Measurements from ENCODE around the gene HACL1.
A peak's percentile ranks its signal among the peaks of the same experiment; 100 is the strongest.
"Not testable (repeated sequence)": the region's sequence is repeated elsewhere in the genome, so short reads cannot be mapped to it uniquely, and the experiment has no call there.

Gene HACL1

GRCh38 chr3:15629860-15630597 lies 28.7 kb upstream of the HACL1 start:
- DNase-seq, result peak; percentile 57

GRCh38 chr3:15628967-15629366 lies 27.6 kb upstream of the HACL1 start:
- no peak for DNase-seq

- DNase-seq, result no peak
Measured at GRCh38 chr3:15623535-15624440, 22.4 kb upstream of the HACL1 start.

GRCh38 chr3:15619659-15620464 lies 18.5 kb upstream of the HACL1 start:
- not testable (repeated sequence) for DNase-seq

- no peak for DNase-seq
Measured at GRCh38 chr3:15616053-15616452, 14.7 kb upstream of the HACL1 start.

GRCh38 chr3:15614958-15615357 lies 13.6 kb upstream of the HACL1 start:
- DNase-seq, result no peak

GRCh38 chr3:15612001-15612400 lies 10.6 kb upstream of the HACL1 start:
- DNase-seq, result no peak

- DNase-seq, result no peak
Measured at GRCh38 chr3:15611018-15611417, 9.6 kb upstream of the HACL1 start.

GRCh38 chr3:15610082-15610759 lies 8.9 kb upstream of the HACL1 start:
- DNase-seq, result no peak

GRCh38 chr3:15606434-15606891 lies 5.1 kb upstream of the HACL1 start:
- no peak for DNase-seq

- DNase-seq, result not testable (repeated sequence)
Measured at GRCh38 chr3:15604584-15604983, 3.2 kb upstream of the HACL1 start.

GRCh38 chr3:15602816-15603215 lies 1.4 kb upstream of the HACL1 start:
- DNase-seq, result not testable (repeated sequence)

GRCh38 chr3:15602146-15602536 lies 772 bp upstream of the HACL1 start:
- no peak for DNase-seq

- DNase-seq, result no peak
Measured at GRCh38 chr3:15601046-15601398, 347 bp downstream of the HACL1 start.

- DNase-seq, result no peak
Measured at GRCh38 chr3:15595955-15596354, 5.4 kb downstream of the HACL1 start.

GRCh38 chr3:15592968-15593367 lies 8.4 kb downstream of the HACL1 start:
- no peak for DNase-seq

- DNase-seq, result no peak
Measured at GRCh38 chr3:15591928-15592327, 9.4 kb downstream of the HACL1 start.

- DNase-seq, result no peak
Measured at GRCh38 chr3:15591242-15591641, 10.1 kb downstream of the HACL1 start.

- DNase-seq, result no peak
Measured at GRCh38 chr3:15585111-15585845, 16.1 kb downstream of the HACL1 start.

- DNase-seq, result no peak
Measured at GRCh38 chr3:15581471-15582394, 19.6 kb downstream of the HACL1 start.

GRCh38 chr3:15579051-15579450 lies 22.3 kb downstream of the HACL1 start:
- DNase-seq, result no peak
